HG03439 (cell line): Measurements from ENCODE around the gene KRTAP10-8.
"Not testable (repeated sequence)": the region's sequence is repeated elsewhere in the genome, so short reads cannot be mapped to it uniquely, and the experiment has no call there.

Source experiments
- ATAC-seq: cut with Tn5 transposase; IDR thresholded peaks from one replicate; pipeline ENCODE4 v1.9.1; 2021; ENCODE audit warnings: mild to moderate bottlenecking, moderate library complexity; ENCODE audit not compliant: unreplicated experiment

Gene KRTAP10-8

GRCh38 chr21:44579056-44579832 lies 32.6 kb upstream of the KRTAP10-8 start:
- no peak for ATAC-seq

GRCh38 chr21:44579833-44580144 lies 32.1 kb upstream of the KRTAP10-8 start:
- ATAC-seq, result no peak

GRCh38 chr21:44580231-44580821 lies 31.6 kb upstream of the KRTAP10-8 start, which contains the start of gene KRTAP10-5:
TSS of gene KRTAP10-5 (minus strand) at chr21:44580604. CDS start at chr21:44580578, 26 bp downstream.
- ATAC-seq, result not testable (repeated sequence)

- ATAC-seq, result no peak
These were observed 30.7 kb upstream of the KRTAP10-8 start for GRCh38 chr21:44581158-44581557.

GRCh38 chr21:44582055-44582454 lies 29.8 kb upstream of the KRTAP10-8 start:
- no peak for ATAC-seq

- ATAC-seq, result no peak
These were observed 28.6 kb upstream of the KRTAP10-8 start for GRCh38 chr21:44583089-44583799.

GRCh38 chr21:44583800-44584147 lies 28.1 kb upstream of the KRTAP10-8 start:
- no peak for ATAC-seq

- no peak for ATAC-seq
These were observed 26.0 kb upstream of the KRTAP10-8 start for GRCh38 chr21:44585892-44586291.

- ATAC-seq, result no peak
These were observed 22.8 kb upstream of the KRTAP10-8 start for GRCh38 chr21:44589094-44589493.

GRCh38 chr21:44589586-44590305 lies 22.1 kb upstream of the KRTAP10-8 start:
- ATAC-seq, result no peak

- ATAC-seq, result no peak
These were observed 21.6 kb upstream of the KRTAP10-8 start for GRCh38 chr21:44590311-44590721.

- ATAC-seq, result not testable (repeated sequence)
These were observed 20.7 kb upstream of the KRTAP10-8 start for GRCh38 chr21:44590897-44591800.

- ATAC-seq, result not testable (repeated sequence)
These were observed 20.1 kb upstream of the KRTAP10-8 start for GRCh38 chr21:44591801-44592130.

GRCh38 chr21:44592446-44593311 lies 19.2 kb upstream of the KRTAP10-8 start, which contains the start of gene KRTAP10-6:
TSS of gene KRTAP10-6 (minus strand) at chr21:44592505. CDS start at chr21:44592484, 21 bp downstream.
- ATAC-seq, result no peak

- ATAC-seq, result no peak
These were observed 18.1 kb upstream of the KRTAP10-8 start for GRCh38 chr21:44593598-44594405.

- no peak for ATAC-seq
These were observed 17.4 kb upstream of the KRTAP10-8 start for GRCh38 chr21:44594406-44594916.

- ATAC-seq, result no peak
These were observed 16.4 kb upstream of the KRTAP10-8 start for GRCh38 chr21:44595524-44595923.

- no peak for ATAC-seq
These were observed 15.7 kb upstream of the KRTAP10-8 start for GRCh38 chr21:44596068-44596725.
